MM.1S (cell line): ENCODE results near the gene BPIFA1.

Experiments used
- EZH2phosphoT487 ChIP-seq: fragments of 300-600 bp; sonication (generic); IDR thresholded peaks from 2 replicates; pipeline ENCODE4 v1.6.1; 2018; ENCODE audit warnings: antibody characterized with exemption, low read length
- TF ChIP-seq, protein P1 (sequence below): fragments of 300-600 bp; sonication (generic); IDR thresholded peaks from 2 replicates; pipeline ENCODE4 v1.5.1; 2016; ENCODE audit warnings: antibody characterized with exemption, low read length, mixed read lengths

DNA sequence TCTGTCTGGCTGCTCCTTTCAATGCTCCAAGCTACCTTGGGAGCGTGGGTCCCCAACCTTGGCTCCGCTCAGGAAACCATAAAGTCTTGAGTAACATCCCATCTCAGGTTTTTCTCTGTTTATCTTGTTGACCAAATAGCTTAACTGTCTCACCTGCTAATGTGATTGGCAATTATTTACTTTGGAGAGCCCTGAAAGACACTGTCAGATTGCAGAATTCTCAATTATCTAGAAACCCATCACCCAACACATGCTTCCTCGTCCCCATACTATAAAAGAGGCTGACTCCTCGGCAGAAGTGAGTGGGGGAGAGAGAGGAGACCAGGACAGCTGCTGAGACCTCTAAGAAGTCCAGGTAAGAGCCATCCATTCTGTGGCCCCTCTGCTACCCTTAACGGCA, at the start of gene BPIFA1:
- TF ChIP-seq, protein P1, sequence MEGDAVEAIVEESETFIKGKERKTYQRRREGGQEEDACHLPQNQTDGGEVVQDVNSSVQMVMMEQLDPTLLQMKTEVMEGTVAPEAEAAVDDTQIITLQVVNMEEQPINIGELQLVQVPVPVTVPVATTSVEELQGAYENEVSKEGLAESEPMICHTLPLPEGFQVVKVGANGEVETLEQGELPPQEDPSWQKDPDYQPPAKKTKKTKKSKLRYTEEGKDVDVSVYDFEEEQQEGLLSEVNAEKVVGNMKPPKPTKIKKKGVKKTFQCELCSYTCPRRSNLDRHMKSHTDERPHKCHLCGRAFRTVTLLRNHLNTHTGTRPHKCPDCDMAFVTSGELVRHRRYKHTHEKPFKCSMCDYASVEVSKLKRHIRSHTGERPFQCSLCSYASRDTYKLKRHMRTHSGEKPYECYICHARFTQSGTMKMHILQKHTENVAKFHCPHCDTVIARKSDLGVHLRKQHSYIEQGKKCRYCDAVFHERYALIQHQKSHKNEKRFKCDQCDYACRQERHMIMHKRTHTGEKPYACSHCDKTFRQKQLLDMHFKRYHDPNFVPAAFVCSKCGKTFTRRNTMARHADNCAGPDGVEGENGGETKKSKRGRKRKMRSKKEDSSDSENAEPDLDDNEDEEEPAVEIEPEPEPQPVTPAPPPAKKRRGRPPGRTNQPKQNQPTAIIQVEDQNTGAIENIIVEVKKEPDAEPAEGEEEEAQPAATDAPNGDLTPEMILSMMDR, result no peak
- TF ChIP-seq EZH2phosphoT487, result no peak
